ENCODE results near the gene MIGA2.
A peak's percentile ranks its signal among the peaks of the same experiment; 100 is the strongest.

The MIGA2 gene

DNA sequence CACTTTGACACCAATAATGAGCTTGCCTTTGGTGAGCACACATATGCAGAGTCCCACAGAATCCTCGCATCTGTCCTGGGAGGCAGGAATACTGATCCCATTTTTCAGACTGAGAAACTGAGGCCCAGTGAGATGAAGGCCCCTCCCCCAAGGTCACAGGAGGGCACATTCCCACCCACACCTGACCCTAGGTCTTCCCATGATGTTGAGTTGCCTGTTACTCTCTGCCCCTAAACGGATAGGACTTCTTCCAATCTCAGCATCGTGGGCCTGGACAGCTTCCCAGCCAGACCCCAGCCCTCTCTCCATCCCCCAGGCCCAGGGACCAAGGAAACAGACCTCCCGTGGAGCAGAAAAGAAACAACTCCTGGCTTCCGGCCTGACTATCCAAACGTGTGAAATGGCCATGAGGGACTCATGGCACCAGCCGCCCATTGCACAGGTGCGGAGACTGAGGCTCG, 9.2 kb upstream of the MIGA2 start:
- Histone ChIP-seq H3K27ac (ENCODE audit: extremely low read depth, low read depth, low read length) (peak overlapping the region; percentile 67; the same call in 1 of the 2 replicates), H3K4me3 (ENCODE audit: low read depth, low read length) (peak overlapping the region; percentile 74), H3K36me3 (ENCODE audit: control insufficient read depth in 2 of 2, insufficient read depth in 1 of 2, low read length in 2 of 2) (no peaks in the 10 kb centered on the region), H3K9me3 (ENCODE audit: control insufficient read depth, insufficient read depth, low read depth, low read length) (no peaks in the 10 kb centered on the region), H3K4me1 (ENCODE audit: control insufficient read depth, insufficient read depth, low read length) (no peaks in the 10 kb centered on the region)
- ChIA-PET CTCF (interaction anchor here (0.5 to 1.4 kb wide), 2 partner anchors 21 to 166 kb away, joined by 3 read pairs; no protein-coding TSS in a partner anchor), POLR2A (interaction anchor here (0.5 to 1.4 kb wide), 5 partner anchors 21 to 1055 kb away, joined by 4 to 15 read pairs (median 9); partner anchors contain the start of genes DOLPP1, ENDOG and PTPA)
- no peak for TF ChIP-seq ZNF514 (tag by site-specific recombination; IDR thresholded peaks at IDR 0.05)
- TF ChIP-seq MZF1 (tag by site-specific recombination; IDR thresholded peaks at IDR 0.05; ENCODE audit: borderline replicate concordance), result no peak
- TF ChIP-seq, protein P1, sequence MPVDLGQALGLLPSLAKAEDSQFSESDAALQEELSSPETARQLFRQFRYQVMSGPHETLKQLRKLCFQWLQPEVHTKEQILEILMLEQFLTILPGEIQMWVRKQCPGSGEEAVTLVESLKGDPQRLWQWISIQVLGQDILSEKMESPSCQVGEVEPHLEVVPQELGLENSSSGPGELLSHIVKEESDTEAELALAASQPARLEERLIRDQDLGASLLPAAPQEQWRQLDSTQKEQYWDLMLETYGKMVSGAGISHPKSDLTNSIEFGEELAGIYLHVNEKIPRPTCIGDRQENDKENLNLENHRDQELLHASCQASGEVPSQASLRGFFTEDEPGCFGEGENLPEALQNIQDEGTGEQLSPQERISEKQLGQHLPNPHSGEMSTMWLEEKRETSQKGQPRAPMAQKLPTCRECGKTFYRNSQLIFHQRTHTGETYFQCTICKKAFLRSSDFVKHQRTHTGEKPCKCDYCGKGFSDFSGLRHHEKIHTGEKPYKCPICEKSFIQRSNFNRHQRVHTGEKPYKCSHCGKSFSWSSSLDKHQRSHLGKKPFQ (tag by site-specific recombination; IDR thresholded peaks at IDR 0.05), result peak; percentile 4; the same call in 1 of the 2 replicates
- TF ChIP-seq ZNF391 (tag by site-specific recombination; IDR thresholded peaks at IDR 0.05; ENCODE audit: borderline replicate concordance, low read depth), result no peak
- peak; percentile 29; the same call in 1 of the 2 replicates for TF ChIP-seq SP3 (tag by site-specific recombination; IDR thresholded peaks at IDR 0.05)
- 0 out of 2 replicates have a peak, but pooled peaks have one; percentile 69 for TF ChIP-seq ZEB2 (tag by site-specific recombination; IDR thresholded peaks at IDR 0.05)
- no peak for TF ChIP-seq ZNF311 (tag by site-specific recombination; IDR thresholded peaks at IDR 0.05; ENCODE audit: borderline replicate concordance)
- peak; percentile 66; the same call in 1 of the 2 replicates for TF ChIP-seq ZNF121 (tag by site-specific recombination; IDR thresholded peaks at IDR 0.05)
- 0 out of 2 replicates have a peak, but pooled peaks have one; percentile 21 for TF ChIP-seq ZBTB1 (tag by site-specific recombination; IDR thresholded peaks at IDR 0.05)
- peak; percentile 2; the same call in 1 of the 2 replicates for TF ChIP-seq ZNF76 (tag by site-specific recombination; IDR thresholded peaks at IDR 0.05; ENCODE audit: borderline replicate concordance, low read depth)
- peak; percentile 47; the same call in 1 of the 2 replicates for TF ChIP-seq BCL11B (tag by site-specific recombination; IDR thresholded peaks at IDR 0.05; ENCODE audit: low read depth)
- peak; percentile 25; the same call in 1 of the 2 replicates for TF ChIP-seq KLF8 (tag by site-specific recombination; IDR thresholded peaks at IDR 0.05)
- TF ChIP-seq ZNF768 (tag by site-specific recombination; IDR thresholded peaks at IDR 0.05), result no peak
- TF ChIP-seq, protein P2, sequence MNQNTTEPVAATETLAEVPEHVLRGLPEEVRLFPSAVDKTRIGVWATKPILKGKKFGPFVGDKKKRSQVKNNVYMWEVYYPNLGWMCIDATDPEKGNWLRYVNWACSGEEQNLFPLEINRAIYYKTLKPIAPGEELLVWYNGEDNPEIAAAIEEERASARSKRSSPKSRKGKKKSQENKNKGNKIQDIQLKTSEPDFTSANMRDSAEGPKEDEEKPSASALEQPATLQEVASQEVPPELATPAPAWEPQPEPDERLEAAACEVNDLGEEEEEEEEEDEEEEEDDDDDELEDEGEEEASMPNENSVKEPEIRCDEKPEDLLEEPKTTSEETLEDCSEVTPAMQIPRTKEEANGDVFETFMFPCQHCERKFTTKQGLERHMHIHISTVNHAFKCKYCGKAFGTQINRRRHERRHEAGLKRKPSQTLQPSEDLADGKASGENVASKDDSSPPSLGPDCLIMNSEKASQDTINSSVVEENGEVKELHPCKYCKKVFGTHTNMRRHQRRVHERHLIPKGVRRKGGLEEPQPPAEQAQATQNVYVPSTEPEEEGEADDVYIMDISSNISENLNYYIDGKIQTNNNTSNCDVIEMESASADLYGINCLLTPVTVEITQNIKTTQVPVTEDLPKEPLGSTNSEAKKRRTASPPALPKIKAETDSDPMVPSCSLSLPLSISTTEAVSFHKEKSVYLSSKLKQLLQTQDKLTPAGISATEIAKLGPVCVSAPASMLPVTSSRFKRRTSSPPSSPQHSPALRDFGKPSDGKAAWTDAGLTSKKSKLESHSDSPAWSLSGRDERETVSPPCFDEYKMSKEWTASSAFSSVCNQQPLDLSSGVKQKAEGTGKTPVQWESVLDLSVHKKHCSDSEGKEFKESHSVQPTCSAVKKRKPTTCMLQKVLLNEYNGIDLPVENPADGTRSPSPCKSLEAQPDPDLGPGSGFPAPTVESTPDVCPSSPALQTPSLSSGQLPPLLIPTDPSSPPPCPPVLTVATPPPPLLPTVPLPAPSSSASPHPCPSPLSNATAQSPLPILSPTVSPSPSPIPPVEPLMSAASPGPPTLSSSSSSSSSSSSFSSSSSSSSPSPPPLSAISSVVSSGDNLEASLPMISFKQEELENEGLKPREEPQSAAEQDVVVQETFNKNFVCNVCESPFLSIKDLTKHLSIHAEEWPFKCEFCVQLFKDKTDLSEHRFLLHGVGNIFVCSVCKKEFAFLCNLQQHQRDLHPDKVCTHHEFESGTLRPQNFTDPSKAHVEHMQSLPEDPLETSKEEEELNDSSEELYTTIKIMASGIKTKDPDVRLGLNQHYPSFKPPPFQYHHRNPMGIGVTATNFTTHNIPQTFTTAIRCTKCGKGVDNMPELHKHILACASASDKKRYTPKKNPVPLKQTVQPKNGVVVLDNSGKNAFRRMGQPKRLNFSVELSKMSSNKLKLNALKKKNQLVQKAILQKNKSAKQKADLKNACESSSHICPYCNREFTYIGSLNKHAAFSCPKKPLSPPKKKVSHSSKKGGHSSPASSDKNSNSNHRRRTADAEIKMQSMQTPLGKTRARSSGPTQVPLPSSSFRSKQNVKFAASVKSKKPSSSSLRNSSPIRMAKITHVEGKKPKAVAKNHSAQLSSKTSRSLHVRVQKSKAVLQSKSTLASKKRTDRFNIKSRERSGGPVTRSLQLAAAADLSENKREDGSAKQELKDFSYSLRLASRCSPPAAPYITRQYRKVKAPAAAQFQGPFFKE (tag by site-specific recombination; IDR thresholded peaks at IDR 0.05; ENCODE audit: borderline replicate concordance), result 0 out of 2 replicates have a peak, but pooled peaks have one; percentile 81
- 0 out of 2 replicates have a peak, but pooled peaks have one; percentile 45 for TF ChIP-seq ZXDB (tag by site-specific recombination; IDR thresholded peaks at IDR 0.05)
- TF ChIP-seq ZBTB48 (tag by site-specific recombination; IDR thresholded peaks at IDR 0.05), result no peak
- no peak for TF ChIP-seq ELK4 (IDR thresholded peaks at IDR 0.05; ENCODE audit: borderline replicate concordance, low read depth, low read length)
